Stimulated activated CD8-positive, alpha-beta memory T cell treated with anti-CD3 and anti-CD28 coated beads, Interleukin-4, amount 100 ng/mL, for 48 hours (primary cell): ENCODE results near the gene STX5.
"Not testable (repeated sequence)": the region's sequence is repeated elsewhere in the genome, so short reads cannot be mapped to it uniquely, and the experiment has no call there.

ENCODE experiments used
- DNase-seq: peaks from one replicate; pipeline ENCODE4 v3.0.0-alpha.2; 2020

The STX5 gene, protein sequence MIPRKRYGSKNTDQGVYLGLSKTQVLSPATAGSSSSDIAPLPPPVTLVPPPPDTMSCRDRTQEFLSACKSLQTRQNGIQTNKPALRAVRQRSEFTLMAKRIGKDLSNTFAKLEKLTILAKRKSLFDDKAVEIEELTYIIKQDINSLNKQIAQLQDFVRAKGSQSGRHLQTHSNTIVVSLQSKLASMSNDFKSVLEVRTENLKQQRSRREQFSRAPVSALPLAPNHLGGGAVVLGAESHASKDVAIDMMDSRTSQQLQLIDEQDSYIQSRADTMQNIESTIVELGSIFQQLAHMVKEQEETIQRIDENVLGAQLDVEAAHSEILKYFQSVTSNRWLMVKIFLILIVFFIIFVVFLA

DNA sequence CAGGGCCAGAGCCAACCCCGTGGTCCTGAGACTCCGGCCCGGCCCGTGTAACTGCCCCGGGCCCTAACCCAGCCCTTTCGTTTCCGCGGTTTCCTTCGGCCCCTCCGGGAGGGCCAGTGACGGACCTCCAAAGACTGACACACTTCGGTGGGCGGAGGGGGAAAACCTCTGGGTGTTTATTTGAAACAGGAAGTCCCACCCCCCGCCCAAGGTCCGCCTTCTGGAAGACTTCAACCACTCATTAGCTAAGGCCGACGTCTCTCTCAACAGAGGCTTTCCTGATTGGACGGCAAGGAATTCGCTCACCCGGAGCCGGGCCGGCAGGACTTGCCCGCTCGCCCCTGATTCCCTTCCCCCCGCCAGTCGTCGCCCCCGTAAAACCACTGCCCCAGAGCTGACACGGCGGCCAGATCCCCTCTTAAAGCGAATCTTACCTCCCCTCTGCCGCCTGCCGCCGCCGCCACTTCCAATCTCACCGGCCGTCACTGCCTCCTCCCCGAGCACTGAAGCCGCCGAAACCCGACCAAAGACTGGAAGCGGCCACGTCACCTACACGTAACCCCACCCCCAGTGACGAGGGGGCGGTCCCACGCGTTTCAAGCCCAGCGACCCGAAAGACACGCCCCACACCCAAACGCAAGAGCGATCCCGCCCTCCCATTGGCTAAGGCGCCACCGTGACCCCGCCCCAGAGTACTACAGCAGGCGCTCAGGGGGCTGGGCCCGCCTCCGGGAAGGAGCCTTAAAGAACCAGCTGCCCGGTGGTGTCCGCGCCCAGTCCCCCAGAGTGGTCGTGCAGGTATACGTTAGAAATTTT lies at the start of gene STX5:
TSS of gene STX5 (minus strand) at position 532 of the 816 bp plus-strand sequence. CDS start 808 bp downstream, outside the sequence.
- DNase-seq: peak; percentile 100

DNA sequence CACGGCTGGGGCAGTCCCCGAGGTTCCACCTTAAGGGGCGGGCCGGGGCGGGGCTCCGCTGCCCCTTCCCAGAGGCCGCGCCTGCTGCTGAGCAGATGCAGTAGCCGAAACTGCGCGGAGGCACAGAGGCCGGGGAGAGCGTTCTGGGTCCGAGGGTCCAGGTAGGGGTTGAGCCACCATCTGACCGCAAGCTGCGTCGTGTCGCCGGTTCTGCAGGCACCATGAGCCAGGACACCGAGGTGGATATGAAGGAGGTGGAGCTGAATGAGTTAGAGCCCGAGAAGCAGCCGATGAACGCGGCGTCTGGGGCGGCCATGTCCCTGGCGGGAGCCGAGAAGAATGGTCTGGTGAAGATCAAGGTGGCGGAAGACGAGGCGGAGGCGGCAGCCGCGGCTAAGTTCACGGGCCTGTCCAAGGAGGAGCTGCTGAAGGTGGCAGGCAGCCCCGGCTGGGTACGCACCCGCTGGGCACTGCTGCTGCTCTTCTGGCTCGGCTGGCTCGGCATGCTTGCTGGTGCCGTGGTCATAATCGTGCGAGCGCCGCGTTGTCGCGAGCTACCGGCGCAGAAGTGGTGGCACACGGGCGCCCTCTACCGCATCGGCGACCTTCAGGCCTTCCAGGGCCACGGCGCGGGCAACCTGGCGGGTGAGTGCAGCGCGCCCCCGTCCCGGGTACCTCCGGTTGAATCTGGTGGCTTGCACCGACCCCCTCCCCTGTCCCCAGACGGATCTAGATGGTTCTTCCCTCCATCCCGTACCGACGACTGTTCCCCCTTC lies 49.1 kb upstream of the STX5 start, which contains the start of gene SLC3A2:
TSS of gene SLC3A2 (plus strand) at position 94 of the 776 bp plus-strand sequence. CDS start at position 222, 128 bp downstream.
- DNase-seq: peak; percentile 89

DNA sequence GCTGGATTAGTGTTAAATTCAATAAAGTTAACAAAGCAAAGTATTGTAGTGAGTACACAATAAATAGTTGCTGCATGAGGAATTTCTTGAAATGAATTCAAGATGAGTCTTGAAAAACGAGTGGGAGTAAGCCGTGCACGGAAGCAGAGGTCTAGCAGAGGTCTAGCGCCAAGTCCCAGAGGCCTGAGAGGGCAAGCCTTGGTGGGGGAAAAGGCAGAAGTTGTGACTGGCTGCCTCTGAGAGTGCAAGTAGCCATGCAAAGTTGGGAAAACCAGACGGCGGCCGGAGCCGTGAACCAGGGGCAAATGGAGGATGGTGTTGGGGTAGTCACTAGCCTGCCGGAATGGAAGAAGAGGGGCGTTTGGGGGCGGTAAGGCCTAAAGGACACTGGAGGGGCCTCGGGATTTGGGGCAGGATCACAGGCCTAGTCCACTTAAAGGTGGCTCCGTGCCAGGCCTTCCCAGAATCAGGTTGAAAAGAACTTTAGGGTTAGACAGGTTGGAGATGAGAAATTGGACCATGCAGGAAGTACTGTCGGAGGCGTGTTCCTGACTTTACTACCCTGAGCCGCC lies 48.5 kb upstream of the STX5 start:
- DNase-seq: no peak

DNA sequence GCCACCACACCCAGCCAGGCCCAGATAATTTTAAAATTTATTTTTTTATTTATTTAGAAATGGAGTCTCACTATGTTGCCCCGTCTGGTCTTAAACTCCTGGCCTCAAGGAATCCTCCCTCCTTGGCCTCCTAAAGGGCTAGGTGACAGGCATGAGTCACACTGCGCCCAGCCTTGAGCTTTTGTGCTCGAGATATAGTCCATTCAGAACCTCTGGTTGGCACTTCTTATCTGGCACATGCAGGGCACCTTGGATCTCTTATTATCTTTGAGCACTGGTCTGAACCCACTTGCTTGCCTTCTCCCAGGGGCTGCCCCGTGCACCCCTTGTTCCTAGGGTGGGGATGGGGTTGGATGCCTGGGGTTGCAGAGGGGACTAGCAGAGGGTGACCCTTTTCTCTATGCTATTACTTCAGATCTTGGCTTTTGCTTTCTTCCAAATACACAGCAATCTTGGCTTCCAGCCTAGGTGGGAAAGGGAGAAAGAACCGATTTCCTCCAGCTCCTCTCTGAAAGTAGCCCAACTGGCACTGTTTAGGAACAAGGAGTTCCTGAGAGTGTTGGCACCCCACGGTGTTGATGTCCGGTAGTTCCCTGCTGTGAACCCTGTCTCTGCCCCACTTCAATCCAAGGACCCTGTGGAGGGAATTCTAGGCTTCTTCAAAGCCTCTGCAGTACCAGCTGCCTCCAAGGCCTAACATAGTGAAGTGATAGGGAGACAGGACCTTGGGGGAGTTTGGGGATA lies 47.6 kb upstream of the STX5 start:
- DNase-seq: no peak

DNA sequence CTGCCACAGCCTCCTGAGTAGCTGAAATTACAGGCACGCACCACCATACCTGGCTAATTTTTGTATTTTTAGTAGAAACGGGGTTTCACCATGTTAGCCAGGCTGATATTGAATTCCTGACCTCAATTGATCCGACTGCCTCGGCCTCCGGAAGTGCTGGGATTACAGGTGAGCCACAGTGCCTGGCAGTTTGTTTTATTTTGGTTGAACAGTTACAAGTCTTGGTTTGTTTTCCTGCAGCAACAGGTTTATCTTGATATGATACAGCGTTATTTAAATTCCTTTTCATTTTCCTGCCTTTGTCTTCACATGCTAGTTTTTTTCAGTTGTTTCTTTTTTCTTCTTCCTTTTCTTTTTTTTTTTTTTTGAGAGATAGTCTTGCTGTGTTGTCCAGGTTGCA lies 44.9 kb upstream of the STX5 start:
- no peak for DNase-seq

DNA sequence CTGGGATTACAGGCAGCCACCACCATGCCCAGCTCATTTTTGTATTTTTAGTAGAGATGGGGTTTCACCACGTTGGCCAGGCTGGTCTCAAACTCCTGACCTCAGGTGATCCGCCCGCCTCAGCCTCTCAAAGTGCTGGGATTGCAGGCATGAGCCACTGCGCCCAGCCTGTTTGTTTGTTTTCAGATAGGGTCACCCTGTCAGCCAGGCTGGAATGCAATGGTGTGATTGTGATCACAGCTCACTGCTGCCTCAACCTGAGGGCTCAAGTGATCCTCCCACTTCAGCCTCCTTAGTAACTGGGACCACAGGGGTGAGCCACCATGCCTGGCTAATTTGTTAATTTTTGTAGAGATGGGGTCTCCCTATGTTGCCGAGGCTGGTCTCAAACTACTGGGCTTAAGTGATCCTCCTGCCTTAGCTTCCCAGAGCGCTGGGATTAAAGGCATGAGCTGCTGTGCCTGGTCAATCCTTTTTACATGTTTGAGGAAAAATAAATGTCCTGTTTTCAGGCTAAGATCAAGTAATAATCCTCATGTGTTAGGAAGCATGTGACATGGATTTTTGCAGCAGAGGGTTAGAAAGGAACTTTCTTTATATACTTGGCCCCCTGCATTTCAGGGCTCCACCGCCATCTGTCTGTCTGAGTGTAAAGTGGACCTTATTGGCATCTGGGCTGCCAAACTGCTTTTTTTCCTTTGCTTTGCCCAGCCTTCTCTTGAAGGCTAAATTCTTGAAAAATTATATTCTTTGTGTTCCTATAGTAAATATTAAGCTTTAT lies 44.0 kb upstream of the STX5 start:
- no peak for DNase-seq

DNA sequence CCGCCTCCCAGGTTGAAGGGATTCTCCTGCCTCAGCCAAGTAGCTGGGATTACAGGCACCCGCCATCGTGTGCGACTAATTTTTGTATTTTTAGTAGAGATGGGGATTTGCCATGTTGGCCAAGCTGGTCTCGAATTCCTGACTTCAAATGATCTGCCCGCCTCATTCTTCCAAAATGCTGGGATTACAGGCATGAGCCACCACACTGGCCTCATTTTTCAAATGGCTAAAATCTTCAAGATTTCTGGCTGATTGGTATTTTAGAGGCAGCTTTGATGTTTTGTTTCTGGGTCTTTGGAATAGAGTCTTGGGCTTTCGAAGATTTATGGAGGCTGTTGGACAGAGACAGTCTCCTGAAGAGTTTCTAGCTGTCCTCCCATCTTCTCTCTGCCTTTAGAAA lies 43.0 kb upstream of the STX5 start:
- no peak for DNase-seq

DNA sequence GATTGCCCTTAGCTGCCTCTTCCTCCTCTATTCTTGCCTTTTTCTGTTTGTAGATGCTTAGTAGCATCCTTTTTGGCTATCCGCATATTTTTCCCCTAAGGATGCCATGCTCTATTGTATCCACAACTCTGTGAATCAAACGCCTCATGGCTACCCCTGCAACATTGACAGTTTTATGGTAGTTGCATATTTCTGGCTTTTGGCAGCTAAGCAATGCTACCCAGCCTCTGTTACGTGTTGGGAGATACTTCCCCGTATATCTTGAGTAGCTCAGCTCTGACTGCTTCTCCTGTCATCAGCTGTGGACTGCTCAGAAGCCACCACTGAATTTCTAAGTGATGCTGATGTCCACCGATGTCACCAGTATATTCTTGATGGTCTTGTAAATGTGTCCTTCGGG lies 33.8 kb upstream of the STX5 start:
- DNase-seq: no peak

DNA sequence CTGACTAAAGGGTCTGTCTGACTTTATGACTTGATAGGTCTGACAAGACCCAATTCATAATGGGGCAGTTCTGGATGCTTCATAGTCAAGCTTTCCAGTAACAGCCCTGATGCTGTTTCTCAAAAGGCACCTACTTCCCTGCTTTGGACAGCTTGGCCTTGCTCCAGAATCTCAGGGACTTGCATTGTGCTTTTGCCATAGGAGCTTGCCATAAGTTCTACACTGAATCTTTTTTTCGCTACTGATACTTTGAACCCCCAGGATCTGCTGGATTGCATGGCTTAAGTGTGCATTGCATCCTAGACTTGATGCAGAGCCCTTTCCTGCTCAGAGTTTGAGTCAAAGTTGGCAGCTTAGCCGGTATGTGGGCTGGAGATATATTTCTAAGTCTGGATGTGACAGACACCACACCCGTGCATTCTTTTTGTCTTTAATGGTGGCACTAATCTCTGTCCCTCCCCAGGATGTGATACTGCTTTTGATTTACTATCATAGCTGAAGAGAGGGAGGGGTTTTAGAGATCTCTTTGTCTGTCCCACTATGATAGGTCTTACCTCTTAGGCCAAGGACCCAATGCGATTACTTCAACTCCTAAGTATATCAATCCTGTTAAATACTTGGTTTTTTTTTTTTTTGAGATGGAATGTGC lies 32.0 kb upstream of the STX5 start:
- DNase-seq: no peak

DNA sequence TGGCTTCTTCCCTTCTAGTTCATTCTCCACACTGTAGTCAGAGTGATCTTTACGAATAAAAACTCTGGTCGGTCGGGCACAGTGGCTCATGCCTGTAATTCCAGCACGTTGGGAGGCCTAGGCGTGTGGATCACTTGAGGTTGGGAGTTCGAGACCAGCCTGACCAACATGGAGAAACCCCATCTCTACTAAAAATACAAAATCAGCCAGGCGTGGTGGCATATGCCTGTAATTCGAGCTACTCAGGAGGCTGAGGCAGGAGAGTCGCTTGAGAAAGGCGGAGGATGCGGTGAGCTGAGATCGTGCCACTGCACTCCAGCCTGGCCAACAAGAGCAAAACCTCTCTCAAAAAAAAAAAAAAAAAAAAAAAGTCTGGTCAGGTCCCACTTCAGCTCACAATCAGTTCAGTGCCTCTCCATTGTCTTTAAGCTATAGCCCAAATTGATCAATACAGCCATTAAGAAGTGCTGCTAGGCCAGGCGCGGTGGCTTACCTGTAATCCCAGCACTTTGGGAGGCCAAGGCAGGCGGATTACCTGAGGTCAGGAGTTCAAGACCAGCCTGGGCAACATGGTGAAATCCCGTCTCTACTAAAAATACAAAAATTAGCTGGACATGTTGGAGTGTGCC lies 29.8 kb upstream of the STX5 start:
- not testable (repeated sequence) for DNase-seq

DNA sequence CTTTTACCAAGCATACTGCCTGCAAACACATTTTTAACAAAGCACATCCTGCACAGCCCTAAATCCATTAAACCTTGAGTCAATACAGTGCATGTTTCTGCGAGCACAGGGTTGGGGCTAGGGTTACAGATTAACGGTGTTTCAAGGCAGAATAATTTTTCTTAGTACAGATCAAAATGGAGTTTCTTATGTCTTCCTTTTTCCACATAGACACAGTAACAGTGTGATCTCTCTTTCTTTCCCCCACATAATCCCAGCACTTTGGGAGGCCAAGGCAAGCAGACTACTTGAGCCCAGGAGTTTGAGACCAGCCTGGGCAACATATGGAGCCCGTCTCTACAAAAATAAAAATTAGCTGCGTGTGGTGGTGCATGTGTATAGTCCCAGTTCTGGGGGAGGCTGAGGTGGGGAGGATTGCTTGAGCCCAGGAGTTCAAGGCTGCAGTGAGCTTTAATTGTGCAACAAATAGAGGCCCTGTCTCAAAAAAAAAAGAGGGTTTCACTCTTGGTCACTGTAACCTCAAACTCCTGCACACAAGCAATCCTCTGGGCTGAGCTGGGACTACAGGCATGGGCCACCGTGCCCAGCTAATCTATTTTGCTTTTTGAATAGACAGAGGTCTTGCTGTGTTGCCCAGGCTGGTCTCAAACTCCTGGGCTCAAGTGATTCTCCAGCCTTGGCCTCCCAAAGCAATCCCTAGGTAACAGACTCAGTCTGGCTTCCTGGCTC lies 29.1 kb upstream of the STX5 start:
- peak; percentile 27 for DNase-seq

DNA sequence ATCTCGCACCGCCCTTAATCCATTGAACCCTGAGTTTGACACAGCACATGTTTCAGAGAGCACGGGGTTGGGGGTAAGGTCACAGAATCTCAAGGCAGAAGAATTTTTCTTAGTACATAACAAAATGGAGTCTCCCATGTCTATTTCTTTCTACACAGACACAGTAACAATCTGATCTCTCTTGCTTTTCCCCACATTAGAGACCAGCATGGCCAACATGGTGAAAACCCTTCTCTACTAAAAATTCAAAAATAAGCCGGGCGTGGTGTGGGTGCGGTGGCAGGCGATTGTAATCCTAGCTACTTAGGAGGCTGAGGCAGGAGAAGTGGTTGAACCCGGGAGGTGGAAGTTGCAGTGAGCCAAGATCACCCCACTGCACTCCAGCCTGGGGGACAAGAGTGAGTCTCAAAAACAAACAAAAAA lies 27.4 kb upstream of the STX5 start:
- not testable (repeated sequence) for DNase-seq

DNA sequence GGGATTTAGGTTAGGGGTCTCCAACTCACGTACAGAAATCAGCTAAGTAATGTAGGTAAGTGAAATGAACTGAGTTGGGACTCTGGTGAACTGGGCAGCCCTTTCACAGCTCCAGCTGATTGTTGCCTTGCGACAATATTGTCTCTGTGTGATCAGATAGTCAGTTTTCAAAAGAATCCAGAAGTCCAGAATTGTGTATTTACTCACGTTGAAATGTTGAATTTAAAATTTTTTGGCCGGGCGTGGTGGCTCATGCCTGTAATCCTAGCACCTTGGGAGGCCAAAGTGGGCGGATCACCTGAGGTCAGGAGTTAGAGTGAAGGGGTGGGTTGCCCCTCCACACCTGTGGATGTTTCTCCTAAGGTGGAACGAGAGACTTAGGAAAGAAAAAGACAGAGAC lies 26.4 kb upstream of the STX5 start:
- no peak for DNase-seq

DNA sequence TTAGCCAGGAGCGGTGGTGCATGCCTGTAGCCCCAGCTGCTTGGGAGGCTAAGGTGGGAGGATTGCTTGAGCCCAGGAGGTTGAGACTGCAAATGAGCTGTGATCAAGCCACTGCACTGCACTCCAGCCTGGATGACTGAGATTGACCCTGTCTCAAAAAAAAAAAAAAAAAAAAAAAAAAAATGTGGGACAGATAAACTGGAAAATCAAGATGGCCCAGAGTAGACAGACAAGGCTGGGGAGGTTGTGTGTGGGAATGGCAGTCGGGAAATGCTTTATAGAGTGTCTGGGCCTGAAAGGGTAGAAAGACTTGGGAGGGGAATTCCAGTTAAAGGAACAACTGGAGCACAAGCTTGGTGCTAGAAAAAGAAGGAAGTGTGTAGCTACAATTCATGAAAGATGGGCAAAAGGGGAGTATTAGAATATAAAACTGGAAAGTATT lies 25.7 kb upstream of the STX5 start:
- no peak for DNase-seq

DNA sequence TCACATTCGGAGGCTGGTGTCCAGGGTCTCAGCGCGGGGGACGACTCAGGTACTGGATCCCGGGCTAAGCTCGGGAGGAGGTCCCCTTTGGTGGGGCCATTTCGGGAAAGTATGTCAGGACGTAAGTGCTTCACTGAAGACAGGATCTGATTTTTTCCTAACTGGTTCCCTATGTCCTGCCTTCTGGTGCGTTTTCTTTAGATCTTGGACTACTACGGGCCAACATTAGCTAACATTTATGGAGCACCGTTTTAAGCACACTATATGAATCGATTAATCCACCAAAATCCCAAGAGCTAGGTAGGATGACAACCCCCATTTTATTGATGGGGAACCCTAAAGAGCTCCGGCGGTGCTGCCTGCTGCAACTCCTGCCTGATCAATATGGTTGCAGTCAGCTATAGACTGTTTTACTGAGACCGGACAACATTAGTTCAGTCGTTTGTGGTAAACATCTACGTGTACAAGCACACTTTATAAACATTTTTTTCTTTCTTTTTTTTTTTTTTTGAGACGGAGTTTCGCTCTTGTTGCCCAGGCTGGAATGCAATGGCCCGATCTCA lies 24.6 kb upstream of the STX5 start:
- DNase-seq: no peak

DNA sequence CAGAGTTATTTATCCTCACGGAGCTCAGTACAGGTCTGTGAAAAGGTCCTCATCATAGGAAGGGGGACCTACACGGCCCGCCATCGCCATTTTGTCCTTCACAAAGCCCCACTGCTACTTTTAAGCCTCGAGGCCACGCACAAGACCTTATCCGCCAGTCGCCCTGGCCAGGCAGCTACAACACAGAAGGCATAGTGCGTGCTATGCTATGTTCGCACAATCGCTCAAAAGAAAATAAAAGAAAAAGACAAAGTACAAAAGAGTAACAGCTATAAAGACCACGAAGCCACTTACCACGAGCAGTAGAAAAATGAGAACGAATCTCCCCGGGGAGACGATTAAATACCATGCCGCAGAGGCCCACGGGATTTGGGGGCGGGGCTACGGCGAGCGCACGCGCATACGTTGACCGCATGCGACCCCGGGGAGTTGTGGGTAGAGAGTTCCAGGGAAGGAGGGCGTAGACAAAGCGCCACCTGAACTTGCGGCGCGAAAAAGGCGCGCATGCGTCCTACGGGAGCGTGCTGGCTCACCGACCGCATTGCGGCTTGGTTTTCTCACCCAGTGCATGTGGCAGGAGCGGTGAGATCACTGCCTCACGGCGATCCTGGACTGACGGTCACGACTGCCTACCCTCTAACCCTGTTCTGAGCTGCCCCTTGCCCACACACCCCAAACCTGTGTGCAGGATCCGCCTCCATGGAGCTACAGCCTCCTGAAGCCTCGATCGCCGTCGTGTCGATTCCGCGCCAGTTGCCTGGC lies 23.9 kb upstream of the STX5 start:
- DNase-seq: peak; percentile 99

DNA sequence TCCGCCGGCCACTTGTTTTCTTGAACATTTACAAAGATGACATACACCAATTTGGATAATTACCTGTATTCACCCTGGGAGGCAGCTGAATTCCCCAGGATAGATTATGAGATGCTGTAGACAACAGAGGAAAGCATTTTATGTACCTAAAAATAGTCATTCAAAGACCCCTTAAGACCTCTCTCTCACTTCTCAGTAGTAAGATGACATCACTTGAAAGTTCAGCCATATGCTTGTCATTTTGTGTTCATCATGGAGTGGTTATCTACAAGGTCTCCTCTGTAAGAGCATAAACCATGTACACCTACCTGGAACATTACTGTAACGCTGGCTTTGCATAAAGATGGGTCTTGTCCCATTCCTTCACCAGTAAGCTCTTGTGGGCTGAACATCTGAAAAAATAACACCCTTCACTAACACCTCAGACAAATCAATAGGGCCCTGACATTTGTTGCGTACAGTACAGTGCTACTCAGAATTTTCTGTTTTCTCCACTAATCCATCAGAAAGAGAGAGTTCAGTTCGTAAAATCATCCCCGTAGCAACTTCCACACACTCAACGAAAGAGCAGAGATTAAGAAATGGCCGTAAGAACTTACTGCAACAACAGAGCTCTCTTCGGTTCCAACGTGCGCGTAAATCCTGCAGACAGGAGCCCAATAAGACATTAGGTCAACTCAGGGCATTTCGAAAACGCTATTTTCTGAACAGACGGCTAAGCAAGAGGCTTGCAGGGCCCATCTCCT lies 23.1 kb upstream of the STX5 start:
- DNase-seq: no peak
